ENCODE results near the gene HSPBP1. TPM values are rescaled to one million over a fixed set of nuclear protein-coding genes. Genes with fewer than 3 reads are reported as not detected.

Gene HSPBP1
- polyA plus RNA-seq, 1 donor from 2014 or later = 61.1 TPM

GRCh38 chr19:55220525-55220924 is 59.4 kb downstream of the HSPBP1 start:
- Histone ChIP-seq H3K9me2 (ENCODE audit: insufficient read depth, low read length) (no peaks in the 10 kb centered on the region), H3K9me3 (ENCODE audit: low read length) (no peaks in the 10 kb centered on the region), H3K27ac (ENCODE audit: low read length) (no peak overlapping the region), H3K4me3 (ENCODE audit: low read length) (no peak overlapping the region), H2AFZ (ENCODE audit: low read depth, low read length) (no peak overlapping the region), H4K20me1 (ENCODE audit: insufficient read depth) (no peaks in the 10 kb centered on the region), H3K4me2 (ENCODE audit: low read length) (no peak overlapping the region), H3K9ac (ENCODE audit: low read length) (no peak overlapping the region), H3F3A (ENCODE audit: insufficient read depth, low read length, poor library complexity, severe bottlenecking) (no peaks in the 10 kb centered on the region), H3K36me3 (ENCODE audit: insufficient read depth, low read length) (no peaks in the 10 kb centered on the region), H3K27me3 (ENCODE audit: insufficient read depth, low read depth, low read length) (no peaks in the 10 kb centered on the region), H3K79me2 (replicated peaks; ENCODE audit: insufficient read depth, low read length) (no peaks in the 10 kb centered on the region)
- TF ChIP-seq REST (IDR thresholded peaks at IDR 0.05; ENCODE audit: borderline replicate concordance) = no peak
- TF ChIP-seq EZH2 (IDR thresholded peaks at IDR 0.05; ENCODE audit: borderline replicate concordance, insufficient read depth, low read length, poor library complexity, severe bottlenecking) = no peak
- TF ChIP-seq MXI1 (conservative IDR thresholded peaks at IDR 0.05; ENCODE audit: poor library complexity, severe bottlenecking) = no peak
- no peak for TF ChIP-seq CTCF (IDR thresholded peaks at IDR 0.05; ENCODE audit: poor library complexity, severe bottlenecking)
- no peak for TF ChIP-seq POLR2AphosphoS5 (IDR thresholded peaks at IDR 0.05)
- no peak for TF ChIP-seq EP300 (conservative IDR thresholded peaks at IDR 0.05; ENCODE audit: poor library complexity, severe bottlenecking)

GRCh38 chr19:55216461-55217198 is 63.3 kb downstream of the HSPBP1 start:
- TF ChIP-seq CTCF (IDR thresholded peaks at IDR 0.05; ENCODE audit: poor library complexity, severe bottlenecking) = no peak
- peak; percentile 54 for TF ChIP-seq RAD21 (conservative IDR thresholded peaks at IDR 0.05)
- TF ChIP-seq MXI1 (conservative IDR thresholded peaks at IDR 0.05; ENCODE audit: poor library complexity, severe bottlenecking) = peak; percentile 79
- TF ChIP-seq EP300 (conservative IDR thresholded peaks at IDR 0.05; ENCODE audit: poor library complexity, severe bottlenecking) = peak; percentile 80
- TF ChIP-seq EZH2 (IDR thresholded peaks at IDR 0.05; ENCODE audit: borderline replicate concordance, insufficient read depth, low read length, poor library complexity, severe bottlenecking) = no peak
- TF ChIP-seq POLR2AphosphoS5 (IDR thresholded peaks at IDR 0.05) = peak; percentile 85
- peak; percentile 61 for TF ChIP-seq SMC3 (conservative IDR thresholded peaks at IDR 0.05; ENCODE audit: poor library complexity)
- peak; percentile 76 for TF ChIP-seq REST (IDR thresholded peaks at IDR 0.05; ENCODE audit: borderline replicate concordance)
- TF ChIP-seq TAF1 (IDR thresholded peaks at IDR 0.05; ENCODE audit: low read depth) = no peak
- no peaks in the 10 kb centered on the region for H3K9me2 ChIP-seq (ENCODE audit: insufficient read depth, low read length)
- peak overlapping the region; percentile 98 for H3K4me3 ChIP-seq (ENCODE audit: low read length)
- H3K27me3 ChIP-seq (ENCODE audit: insufficient read depth, low read depth, low read length) = no peaks in the 10 kb centered on the region
- no peaks in the 10 kb centered on the region for H3F3A ChIP-seq (ENCODE audit: insufficient read depth, low read length, poor library complexity, severe bottlenecking)
- no peaks in the 10 kb centered on the region for H4K20me1 ChIP-seq (ENCODE audit: insufficient read depth)
- no peaks in the 10 kb centered on the region for H3K36me3 ChIP-seq (ENCODE audit: insufficient read depth, low read length)
- H2AFZ ChIP-seq (ENCODE audit: low read depth, low read length) = peak overlapping the region; percentile 56
- H3K9me3 ChIP-seq (ENCODE audit: low read length) = no peaks in the 10 kb centered on the region
- peak overlapping the region; percentile 97 for H3K4me2 ChIP-seq (ENCODE audit: low read length)
- H3K27ac ChIP-seq (ENCODE audit: low read length) = peak overlapping the region; percentile 92
- H3K79me2 ChIP-seq (replicated peaks; ENCODE audit: insufficient read depth, low read length) = no peaks in the 10 kb centered on the region
- peak overlapping the region; percentile 94 for H3K9ac ChIP-seq (ENCODE audit: low read length)

Data from neural cell (in vitro differentiated cells).